Activated T-helper 1 cell treated with anti-CD3 and anti-CD28 coated beads, Interleukin-2, amount 50 U/mL, for 16 hours (primary cell): Measurements from ENCODE around the gene LGR5.

Experiments
- DNase-seq, 2 donors: peaks; one replicate each; pipeline ENCODE4 v3.0.0-alpha.2; 2020; ENCODE audit warnings: low read depth in 1 of 2, low spot score in 1 of 2

Gene LGR5, protein sequence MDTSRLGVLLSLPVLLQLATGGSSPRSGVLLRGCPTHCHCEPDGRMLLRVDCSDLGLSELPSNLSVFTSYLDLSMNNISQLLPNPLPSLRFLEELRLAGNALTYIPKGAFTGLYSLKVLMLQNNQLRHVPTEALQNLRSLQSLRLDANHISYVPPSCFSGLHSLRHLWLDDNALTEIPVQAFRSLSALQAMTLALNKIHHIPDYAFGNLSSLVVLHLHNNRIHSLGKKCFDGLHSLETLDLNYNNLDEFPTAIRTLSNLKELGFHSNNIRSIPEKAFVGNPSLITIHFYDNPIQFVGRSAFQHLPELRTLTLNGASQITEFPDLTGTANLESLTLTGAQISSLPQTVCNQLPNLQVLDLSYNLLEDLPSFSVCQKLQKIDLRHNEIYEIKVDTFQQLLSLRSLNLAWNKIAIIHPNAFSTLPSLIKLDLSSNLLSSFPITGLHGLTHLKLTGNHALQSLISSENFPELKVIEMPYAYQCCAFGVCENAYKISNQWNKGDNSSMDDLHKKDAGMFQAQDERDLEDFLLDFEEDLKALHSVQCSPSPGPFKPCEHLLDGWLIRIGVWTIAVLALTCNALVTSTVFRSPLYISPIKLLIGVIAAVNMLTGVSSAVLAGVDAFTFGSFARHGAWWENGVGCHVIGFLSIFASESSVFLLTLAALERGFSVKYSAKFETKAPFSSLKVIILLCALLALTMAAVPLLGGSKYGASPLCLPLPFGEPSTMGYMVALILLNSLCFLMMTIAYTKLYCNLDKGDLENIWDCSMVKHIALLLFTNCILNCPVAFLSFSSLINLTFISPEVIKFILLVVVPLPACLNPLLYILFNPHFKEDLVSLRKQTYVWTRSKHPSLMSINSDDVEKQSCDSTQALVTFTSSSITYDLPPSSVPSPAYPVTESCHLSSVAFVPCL

DNA sequence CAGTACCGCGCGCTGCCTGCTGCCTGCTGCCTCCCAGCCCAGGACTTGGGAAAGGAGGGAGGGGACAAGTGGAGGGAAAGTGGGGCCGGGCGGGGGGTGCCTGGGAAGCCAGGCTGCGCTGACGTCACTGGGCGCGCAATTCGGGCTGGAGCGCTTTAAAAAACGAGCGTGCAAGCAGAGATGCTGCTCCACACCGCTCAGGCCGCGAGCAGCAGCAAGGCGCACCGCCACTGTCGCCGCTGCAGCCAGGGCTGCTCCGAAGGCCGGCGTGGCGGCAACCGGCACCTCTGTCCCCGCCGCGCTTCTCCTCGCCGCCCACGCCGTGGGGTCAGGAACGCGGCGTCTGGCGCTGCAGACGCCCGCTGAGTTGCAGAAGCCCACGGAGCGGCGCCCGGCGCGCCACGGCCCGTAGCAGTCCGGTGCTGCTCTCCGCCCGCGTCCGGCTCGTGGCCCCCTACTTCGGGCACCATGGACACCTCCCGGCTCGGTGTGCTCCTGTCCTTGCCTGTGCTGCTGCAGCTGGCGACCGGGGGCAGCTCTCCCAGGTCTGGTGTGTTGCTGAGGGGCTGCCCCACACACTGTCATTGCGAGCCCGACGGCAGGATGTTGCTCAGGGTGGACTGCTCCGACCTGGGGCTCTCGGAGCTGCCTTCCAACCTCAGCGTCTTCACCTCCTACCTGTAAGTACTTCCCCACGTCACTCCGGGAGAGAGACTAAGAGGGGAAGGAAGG, at the start of gene LGR5:
LGR5 (plus strand) TSS at position 186 of the 732 bp plus-strand sequence; CDS start at position 469, 283 bp downstream.
- DNase-seq = no peak

DNA sequence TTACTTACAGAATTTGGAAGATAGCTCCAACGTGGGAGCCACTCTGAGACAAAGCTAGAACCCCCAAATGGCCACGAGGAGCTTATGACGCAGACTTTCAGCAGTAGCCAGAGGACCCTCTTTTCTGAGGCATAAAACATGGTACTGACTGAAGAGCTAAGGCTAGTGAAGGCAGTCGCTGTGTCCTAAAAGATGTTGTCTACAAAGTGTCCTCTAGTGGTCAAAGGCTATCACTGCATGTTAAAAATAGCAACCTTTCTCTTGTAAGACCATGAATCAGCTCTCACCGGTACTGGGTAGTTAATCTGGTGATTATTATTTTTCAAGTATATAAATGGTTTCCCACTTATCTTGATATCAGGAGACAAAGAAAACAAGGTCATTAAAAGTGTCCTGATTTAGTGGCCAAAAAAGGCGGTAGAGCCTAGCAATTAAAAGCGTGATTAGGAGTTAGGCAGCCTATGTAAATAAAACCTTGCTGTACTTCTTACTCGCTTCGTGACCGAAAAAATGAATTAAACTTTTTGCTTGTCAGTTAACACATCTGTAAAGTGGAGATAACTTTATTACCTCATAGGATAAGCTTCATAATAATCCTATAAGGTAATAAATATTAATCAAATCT, 47.0 kb upstream of the LGR5 start:
- DNase-seq = no peak

DNA sequence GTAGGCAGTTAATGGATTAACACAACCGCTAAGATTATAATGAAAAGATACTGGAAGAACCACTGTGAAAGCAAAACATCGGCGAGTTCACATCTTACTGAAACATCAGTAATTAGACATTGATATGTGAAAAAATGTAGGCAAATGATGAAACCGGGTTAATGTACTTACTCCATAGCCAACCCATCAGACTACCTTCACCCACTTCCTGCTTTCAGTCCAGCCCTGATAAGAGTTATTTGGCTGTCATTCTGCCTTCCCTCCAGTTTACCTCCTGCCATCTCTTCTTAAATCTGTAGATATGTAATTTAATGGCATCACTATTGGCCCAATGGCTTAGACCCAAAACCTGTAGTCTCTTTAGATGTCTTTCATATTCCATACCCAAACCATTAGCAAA, 46.0 kb upstream of the LGR5 start:
- DNase-seq = no peak

DNA sequence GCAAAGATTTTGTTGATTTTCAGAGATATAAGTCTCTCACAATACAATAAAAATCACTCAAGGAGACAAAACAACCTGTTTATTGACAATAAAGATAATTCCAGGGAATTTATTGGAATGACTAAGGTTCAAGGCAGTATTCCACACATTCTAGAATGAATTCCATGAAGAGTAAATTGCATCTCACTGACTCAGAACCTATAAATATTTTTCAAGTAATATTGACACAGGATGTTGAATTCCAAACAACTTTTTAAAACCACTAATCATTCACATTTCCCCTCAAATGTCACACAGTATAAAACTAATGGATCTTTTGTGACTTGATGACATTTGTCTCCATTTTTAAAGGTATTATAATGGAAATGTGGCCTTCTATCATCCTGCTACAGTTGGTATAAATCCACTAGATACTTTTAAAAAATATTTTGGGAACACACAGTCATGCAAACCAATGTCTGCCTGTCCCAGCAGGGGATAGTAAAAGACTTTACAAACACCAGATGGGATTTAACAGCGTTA, 42.1 kb upstream of the LGR5 start:
- DNase-seq = no peak

DNA sequence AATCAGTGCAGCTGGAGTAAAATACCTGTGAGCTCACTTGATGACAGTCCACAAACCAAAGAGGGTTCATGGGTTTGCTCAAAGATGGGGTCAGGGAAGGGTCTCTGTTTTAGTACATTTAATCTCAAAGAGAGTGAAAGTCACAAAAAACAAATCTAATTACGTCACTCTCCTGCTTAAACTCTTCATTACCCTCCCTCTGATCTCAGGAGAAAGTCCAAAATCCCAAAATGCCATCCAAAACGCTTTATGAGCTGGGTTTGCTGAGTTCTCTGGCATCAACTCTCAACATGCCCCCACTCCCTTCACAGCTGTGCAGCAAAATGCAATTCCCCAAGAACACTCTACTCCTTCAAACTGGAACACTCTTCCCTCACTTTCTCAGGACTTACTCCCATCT, 40.4 kb upstream of the LGR5 start:
- DNase-seq = no peak

DNA sequence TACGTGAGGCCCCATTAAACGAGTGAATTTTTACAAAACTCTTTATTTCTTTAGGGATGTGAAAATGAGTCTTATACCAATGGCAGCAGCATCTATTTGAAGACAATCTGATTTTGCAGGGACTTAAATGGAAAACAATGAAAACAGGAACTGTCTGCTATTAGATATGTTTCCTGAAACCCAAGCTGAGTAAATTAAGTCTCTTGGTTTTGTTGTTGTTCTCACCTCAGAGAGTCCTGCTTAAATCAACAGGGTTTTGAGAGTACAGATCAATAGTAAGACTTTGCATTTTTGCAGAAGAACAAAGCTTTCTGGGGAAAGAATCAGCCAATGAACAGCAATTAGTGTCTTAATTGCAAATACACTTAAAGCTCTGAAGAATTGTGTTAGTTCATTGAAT, 39.1 kb upstream of the LGR5 start:
- DNase-seq = no peak

DNA sequence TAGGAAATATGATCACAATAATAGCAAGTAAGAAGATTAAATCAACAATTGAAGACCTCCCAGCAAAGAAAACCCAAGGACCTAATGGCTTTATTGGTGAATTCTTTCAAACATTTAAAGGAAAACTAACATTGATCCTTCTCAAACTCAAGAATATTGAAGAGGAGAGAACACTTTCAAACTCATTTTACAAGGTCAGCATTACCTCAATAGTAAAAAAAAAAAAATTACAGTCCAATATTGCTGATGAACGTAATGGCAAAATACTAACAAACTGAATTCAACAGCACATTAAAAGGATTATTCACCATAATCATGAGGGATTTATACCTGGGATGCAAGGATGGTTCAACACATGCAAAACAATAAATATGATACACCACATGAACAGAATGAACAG, 33.7 kb upstream of the LGR5 start:
- DNase-seq = no peak

DNA sequence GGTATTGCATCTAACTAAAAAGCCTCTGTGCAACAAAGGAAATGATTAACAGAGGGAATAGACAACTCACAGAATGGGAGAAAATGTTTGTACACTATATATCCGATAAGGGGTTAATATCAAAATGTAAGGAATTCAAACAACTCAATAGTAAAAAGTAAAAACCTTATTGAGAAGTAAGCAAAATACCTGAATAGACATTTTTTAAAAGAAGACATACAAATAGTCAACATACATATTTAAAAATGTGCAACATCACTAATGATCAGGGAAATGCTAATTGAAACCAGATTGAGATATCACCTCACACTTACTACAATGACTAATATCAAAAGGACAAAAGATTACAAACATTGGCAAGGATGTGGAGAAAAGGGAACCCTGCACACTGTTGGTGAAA, 31.9 kb upstream of the LGR5 start:
- DNase-seq = no peak

DNA sequence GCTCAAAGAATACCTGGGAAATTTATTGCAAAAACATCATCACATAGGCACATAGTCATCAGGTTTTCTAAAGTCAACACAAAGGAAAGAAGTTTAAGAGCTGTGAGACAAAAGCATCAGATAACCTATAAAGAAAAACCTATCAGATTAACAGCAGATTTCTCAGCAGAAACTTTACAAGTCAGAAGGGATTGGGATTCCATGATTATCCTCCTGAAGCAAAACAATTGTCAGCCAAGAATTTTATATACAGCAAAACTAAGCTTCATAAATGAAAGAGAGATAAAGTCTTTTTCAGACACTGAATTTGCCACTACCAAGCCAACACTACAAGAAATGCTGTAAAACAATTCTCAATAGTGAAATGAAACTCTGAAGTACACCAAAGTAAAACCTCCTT, 28.8 kb upstream of the LGR5 start:
- no peak for DNase-seq

- no peak for DNase-seq
Observed at GRCh38 chr12:71411635-71412034, 28.0 kb upstream of the LGR5 start.

- DNase-seq = no peak
Observed at GRCh38 chr12:71415336-71416231, 24.0 kb upstream of the LGR5 start.

DNA sequence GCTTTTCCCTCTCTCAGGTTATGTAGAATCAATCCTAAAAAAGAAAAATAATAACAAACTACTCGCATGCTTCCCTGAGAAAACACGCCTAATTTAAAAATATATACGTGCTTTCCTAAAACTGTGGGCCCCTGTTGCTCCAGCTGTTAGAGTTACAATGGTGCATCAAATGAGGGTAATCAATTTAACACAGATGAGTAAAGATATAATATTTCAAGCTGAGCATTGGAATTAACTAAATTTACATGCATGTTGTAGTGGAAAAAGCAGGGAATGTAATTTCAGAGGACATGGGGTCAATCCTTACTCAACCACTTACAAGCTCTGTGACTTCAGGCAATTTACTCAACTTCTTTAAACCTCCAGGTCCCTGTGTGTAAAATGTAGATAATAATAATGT, 22.4 kb upstream of the LGR5 start:
- DNase-seq = no peak

- no peak for DNase-seq
Observed at GRCh38 chr12:71420775-71421406, 18.7 kb upstream of the LGR5 start.

DNA sequence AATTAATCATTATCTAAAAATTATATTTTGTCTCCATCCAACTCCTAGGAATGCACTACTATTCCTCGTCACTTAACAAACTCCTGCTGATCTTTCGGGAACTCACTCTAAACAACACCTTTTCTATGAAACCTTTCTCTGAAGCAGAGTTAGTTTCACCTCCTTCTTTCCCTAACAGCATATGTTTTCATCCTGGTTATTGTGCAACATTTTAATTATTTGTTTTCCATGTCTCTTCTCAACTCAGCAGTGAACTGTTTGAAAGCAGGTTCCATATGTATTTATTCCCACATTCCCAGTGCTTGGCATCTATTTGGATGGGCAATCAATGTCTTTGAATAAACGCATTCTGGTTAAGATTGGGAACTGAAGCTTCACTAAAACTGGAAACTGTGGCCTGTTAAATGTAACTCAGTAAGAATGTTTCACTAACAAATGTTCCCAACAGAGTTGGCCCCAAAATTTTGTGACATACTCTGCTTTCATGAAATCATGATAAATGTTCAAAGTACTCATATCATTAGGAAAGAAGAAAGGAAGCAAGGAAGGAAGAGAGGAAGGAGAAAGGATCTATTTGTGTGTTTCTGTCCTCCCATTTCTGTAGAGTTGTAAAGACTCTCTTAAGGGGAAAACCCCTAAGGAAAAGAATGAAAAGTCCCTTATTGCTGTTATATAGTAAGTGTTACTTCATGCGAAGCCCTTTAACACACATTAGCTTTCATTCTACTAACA, 13.9 kb upstream of the LGR5 start:
- no peak for DNase-seq

- no peak for DNase-seq
Observed at GRCh38 chr12:71426300-71427047, 13.1 kb upstream of the LGR5 start.

DNA sequence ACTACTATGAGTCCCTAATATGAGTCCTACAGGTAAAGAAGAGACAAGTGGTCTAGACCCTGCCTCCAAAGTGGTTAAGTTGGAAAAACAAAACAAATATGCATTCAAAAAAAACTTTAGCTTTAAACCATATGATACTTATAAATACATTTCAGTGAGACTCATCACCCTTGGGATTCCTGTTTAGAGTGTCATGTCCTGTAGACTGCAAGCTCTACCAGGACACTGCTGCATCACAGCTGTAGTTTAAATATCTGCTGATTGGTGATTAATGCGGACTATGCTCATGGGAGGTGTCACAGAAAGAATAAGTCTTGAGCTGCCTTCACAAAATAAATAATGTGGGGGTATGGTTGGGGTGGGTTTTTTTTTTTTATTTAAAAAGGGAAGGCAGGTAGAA, 8.8 kb upstream of the LGR5 start:
- DNase-seq = no peak

DNA sequence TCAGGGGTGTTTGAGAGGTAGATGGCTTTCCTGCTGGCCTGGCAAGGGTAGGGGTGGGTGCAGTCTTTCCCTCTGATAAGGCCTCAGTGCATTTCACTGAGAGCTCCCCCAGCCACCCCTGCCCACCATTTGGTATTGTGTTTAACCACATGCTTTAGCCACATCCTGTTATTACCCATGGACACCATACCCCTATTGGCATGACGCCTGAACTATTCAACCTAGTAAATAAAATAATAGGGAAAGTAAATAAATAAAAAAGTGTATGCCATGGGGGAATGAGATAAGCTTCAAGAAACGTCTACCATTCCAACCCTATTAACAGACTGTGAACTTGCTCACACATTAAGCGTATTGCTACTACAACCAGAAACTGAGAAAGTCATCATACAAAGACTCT, 7.6 kb upstream of the LGR5 start:
- DNase-seq = no peak

- no peak for DNase-seq
Observed at GRCh38 chr12:71432936-71433335, 6.7 kb upstream of the LGR5 start.
